ENCODE results near the gene SELENOH. TPM values are rescaled to one million over a fixed set of nuclear protein-coding genes. Genes with fewer than 3 reads are reported as not detected.

SELENOH gene
- total RNA-seq, 1 experiment from 2014 or later = 112 TPM

DNA sequence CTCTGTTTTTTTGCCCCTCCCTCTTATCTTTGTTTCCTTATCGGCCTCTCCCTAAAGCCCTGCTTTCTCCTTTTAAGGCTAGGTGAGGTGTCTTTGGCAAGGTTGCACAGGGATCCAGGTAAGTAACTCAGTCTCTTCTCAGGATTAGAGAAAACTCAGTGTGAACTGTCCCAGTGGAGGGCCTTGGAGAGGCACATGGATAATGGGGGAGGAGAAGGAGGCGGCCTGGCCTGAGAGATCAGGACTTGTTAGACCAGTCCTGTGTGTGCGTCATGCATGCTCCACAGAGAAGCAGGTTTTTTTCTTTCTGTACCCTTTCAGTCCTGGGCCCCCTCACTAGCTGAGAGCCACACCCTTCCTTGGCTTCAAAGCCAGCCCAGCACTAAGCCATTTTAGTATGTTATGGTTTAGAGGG lies 40.2 kb downstream of the SELENOH start:
- ATAC-seq = no peak
- BruUV-seq (replicated peaks) = no TSS peak
- Histone ChIP-seq H3K27me3 (ENCODE audit: control insufficient read depth, insufficient read depth, low read length) (no peaks in the 10 kb centered on the region), H3K4me3 (ENCODE audit: low read depth in 2 of 2, low read length in 2 of 2) (no peak overlapping the region), H3K9me3 (ENCODE audit: control insufficient read depth, insufficient read depth, low read depth, low read length) (no peaks in the 10 kb centered on the region), H3K27ac (ENCODE audit: low read length) (peak overlapping the region; percentile 99), H3K36me3 (ENCODE audit: control insufficient read depth, insufficient read depth, low read length) (no peaks in the 10 kb centered on the region; the same call in 1 of the 2 replicates), H3K4me1 (ENCODE audit: control insufficient read depth, insufficient read depth, low read length) (peaks cover 70% of the 10 kb centered on the region)
- CTCF ChIA-PET = interaction anchor here (0.5 kb wide), 1 partner anchor 56 kb away, joined by 4 read pairs; no protein-coding TSS in a partner anchor
- no peak for DNase-seq (ENCODE audit: low read depth, low spot score)
- intact Hi-C loops (cut with micrococcal nuclease; ENCODE audit: unreplicated experiment) (no loop called here), in situ Hi-C loops (cut with HindIII; ENCODE audit: low pct_unique_long_range_greater_than_20kb, low sequenced_read_pairs) (no loop called here)
- POLR2A ChIA-PET = no interaction called here
- TF ChIP-seq SIN3A (IDR thresholded peaks at IDR 0.05; ENCODE audit: borderline replicate concordance, insufficient read depth, low read depth, low read length) = no peak
- TF ChIP-seq POLR2AphosphoS5 (IDR thresholded peaks at IDR 0.05; ENCODE audit: low read depth, low read length) = no peak
- TF ChIP-seq CTCF (IDR thresholded peaks at IDR 0.05) = no peak
- TF ChIP-seq, protein P1, sequence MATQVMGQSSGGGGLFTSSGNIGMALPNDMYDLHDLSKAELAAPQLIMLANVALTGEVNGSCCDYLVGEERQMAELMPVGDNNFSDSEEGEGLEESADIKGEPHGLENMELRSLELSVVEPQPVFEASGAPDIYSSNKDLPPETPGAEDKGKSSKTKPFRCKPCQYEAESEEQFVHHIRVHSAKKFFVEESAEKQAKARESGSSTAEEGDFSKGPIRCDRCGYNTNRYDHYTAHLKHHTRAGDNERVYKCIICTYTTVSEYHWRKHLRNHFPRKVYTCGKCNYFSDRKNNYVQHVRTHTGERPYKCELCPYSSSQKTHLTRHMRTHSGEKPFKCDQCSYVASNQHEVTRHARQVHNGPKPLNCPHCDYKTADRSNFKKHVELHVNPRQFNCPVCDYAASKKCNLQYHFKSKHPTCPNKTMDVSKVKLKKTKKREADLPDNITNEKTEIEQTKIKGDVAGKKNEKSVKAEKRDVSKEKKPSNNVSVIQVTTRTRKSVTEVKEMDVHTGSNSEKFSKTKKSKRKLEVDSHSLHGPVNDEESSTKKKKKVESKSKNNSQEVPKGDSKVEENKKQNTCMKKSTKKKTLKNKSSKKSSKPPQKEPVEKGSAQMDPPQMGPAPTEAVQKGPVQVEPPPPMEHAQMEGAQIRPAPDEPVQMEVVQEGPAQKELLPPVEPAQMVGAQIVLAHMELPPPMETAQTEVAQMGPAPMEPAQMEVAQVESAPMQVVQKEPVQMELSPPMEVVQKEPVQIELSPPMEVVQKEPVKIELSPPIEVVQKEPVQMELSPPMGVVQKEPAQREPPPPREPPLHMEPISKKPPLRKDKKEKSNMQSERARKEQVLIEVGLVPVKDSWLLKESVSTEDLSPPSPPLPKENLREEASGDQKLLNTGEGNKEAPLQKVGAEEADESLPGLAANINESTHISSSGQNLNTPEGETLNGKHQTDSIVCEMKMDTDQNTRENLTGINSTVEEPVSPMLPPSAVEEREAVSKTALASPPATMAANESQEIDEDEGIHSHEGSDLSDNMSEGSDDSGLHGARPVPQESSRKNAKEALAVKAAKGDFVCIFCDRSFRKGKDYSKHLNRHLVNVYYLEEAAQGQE (IDR thresholded peaks at IDR 0.05; ENCODE audit: insufficient read depth in 1 of 2, low read depth in 2 of 2, low read length in 1 of 2) = no peak
- TF ChIP-seq TCF7L2 (IDR thresholded peaks at IDR 0.05; ENCODE audit: low read depth, low read length) = no peak

- ATAC-seq (no peak), DNase-seq (ENCODE audit: low read depth, low spot score) (no peak)
- ChIA-PET POLR2A (no interaction called here), CTCF (interaction anchor here (0.9 kb wide), 1 partner anchor 15 kb away, joined by 3 read pairs; no protein-coding TSS in a partner anchor)
- Histone ChIP-seq H3K36me3 (ENCODE audit: control insufficient read depth, insufficient read depth, low read length) (no peaks in the 10 kb centered on the region; the same call in 1 of the 2 replicates), H3K4me3 (ENCODE audit: low read depth in 2 of 2, low read length in 2 of 2) (no peak overlapping the region), H3K27ac (ENCODE audit: low read length) (no peak overlapping the region), H3K27me3 (ENCODE audit: control insufficient read depth, insufficient read depth, low read length) (no peaks in the 10 kb centered on the region), H3K4me1 (ENCODE audit: control insufficient read depth, insufficient read depth, low read length) (peaks cover 57% of the 10 kb centered on the region), H3K9me3 (ENCODE audit: control insufficient read depth, insufficient read depth, low read depth, low read length) (no peaks in the 10 kb centered on the region)
- BruUV-seq (replicated peaks) = no TSS peak
- in situ Hi-C loops (cut with HindIII; ENCODE audit: low pct_unique_long_range_greater_than_20kb, low sequenced_read_pairs) (no loop called here), intact Hi-C loops (cut with micrococcal nuclease; ENCODE audit: unreplicated experiment) (no loop called here)
- TF ChIP-seq POLR2AphosphoS5 (IDR thresholded peaks at IDR 0.05; ENCODE audit: low read depth, low read length) (no peak), CTCF (IDR thresholded peaks at IDR 0.05) (no peak), TCF7L2 (IDR thresholded peaks at IDR 0.05; ENCODE audit: low read depth, low read length) (no peak), SIN3A (IDR thresholded peaks at IDR 0.05; ENCODE audit: borderline replicate concordance, insufficient read depth, low read depth, low read length) (no peak)
- TF ChIP-seq, protein P1 (IDR thresholded peaks at IDR 0.05; ENCODE audit: insufficient read depth in 1 of 2, low read depth in 2 of 2, low read length in 1 of 2) = no peak
Observed at GRCh38 chr11:57785072-57785471, 43.8 kb downstream of the SELENOH start.
